Measurements from ENCODE around the gene DEFB132.

DNA sequence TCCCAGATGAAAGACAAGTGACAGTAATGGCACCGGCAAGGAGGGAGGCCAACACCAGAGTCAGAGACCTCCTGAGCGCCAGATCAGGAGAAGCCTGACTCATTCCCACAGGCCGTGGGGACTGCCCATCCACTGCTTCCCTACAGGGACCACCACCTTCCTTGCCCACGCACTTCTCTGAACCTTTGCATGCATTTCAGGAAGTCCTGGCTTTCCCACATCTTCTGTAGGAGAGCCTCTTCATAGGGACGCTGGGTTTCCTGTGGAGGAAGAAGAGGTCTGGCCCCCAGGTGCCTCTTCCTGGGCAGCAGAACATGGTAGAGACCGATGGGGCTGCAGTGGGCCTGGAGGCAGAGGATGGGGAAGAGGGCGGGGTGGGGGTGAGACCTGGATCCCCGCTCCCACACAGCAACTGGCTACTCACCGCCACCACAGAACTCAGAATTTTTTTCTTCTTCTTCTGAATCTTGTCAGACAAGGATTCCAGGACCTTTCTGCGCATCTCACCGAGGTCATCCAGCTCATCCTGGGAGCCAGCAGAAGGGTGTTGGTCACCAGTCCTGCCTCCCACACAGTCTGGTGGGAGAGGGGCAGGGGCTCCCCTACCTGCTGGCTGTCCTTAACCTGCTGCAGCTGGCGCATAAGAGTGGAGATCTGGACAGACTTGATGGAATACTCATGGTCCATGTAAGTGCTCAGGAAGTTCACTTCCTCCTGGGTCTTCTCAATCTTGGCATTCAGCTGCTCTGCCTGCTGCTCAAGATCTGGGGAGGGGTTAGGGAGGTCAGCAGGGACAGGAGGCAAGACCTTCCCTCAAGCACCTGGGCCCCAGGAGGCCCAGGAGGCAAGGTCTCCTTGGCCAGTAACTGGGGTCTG, 19.3 kb downstream of the DEFB132 start:
- no peak for TF ChIP-seq CTCF (IDR thresholded peaks at IDR 0.05; ENCODE audit: low read depth, low read length)
- no peak for TF ChIP-seq EZH2phosphoT487 (IDR thresholded peaks at IDR 0.05; ENCODE audit: low read depth)

Data from OCI-LY3 (cell line).